HUES6 (cell line): ENCODE results near the gene PALB2.

Experiments used
- H3K27ac ChIP-seq: 2 replicates; pipeline ENCODE4 v1.7.0; 2013; ENCODE audit warnings: low read depth, mild to moderate bottlenecking, low read length, inconsistent platforms
- H3K27me3 ChIP-seq: 2 replicates; pipeline ENCODE4 v1.6.1; 2013; ENCODE audit warnings: low read length; ENCODE audit not compliant: control insufficient read depth, insufficient read depth
- H3K36me3 ChIP-seq: 2 replicates; pipeline ENCODE4 v1.6.1; 2013; ENCODE audit warnings: low read length; ENCODE audit not compliant: control insufficient read depth, insufficient read depth
- H3K4me1 ChIP-seq: 2 replicates; pipeline ENCODE4 v1.6.1; 2013; ENCODE audit warnings: low read length; ENCODE audit not compliant: control insufficient read depth, insufficient read depth
- H3K4me3 ChIP-seq: 2 replicates; pipeline ENCODE4 v1.5.1; 2013; ENCODE audit warnings: low read depth, low read length
- H3K9ac ChIP-seq: one replicate; pipeline ENCODE4 v1.6.1; 2013; ENCODE audit warnings: mild to moderate bottlenecking, low read length
- H3K9me3 ChIP-seq: 2 replicates; pipeline ENCODE4 v1.6.1; 2013; ENCODE audit warnings: low read depth, low read length; ENCODE audit not compliant: control insufficient read depth, insufficient read depth

Gene PALB2

DNA sequence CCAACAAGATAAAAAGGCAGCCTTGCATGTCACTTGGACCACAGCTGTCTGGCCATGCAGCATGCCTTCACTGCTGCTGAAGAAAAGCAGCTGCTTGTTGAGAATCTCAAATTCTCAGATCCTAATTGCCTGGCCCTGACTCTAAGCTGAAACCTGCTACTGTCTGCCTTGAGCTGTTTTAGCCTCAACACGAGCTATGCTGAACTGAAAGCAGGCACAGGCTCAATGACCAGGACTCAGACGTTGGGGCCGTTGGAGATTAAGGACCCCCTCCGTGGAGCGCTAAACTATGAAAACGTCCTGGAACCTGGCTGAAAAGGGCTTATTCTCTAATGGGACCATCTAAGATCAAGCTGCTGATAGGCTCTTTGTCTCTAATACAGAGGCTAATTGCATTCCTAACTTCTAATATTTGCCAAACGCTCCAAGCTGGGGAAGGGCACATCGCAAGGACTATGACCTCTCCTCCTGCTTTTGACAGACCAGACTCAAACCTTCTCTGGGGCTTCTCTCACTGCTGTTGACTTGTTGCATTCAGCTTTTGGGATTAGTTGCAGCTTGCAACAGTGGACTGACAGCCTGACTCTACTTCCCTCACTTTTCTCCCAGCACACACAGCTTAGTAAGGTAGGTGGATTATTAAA is 33.0 kb upstream of the PALB2 start:
- no peak overlapping the region for H3K27ac ChIP-seq
- H3K4me1 ChIP-seq, result peaks cover 4% of the 10 kb centered on the region; the same call in 1 of the 2 replicates
- H3K9ac ChIP-seq, result no peak overlapping the region
- H3K36me3 ChIP-seq, result peaks cover 47% of the 10 kb centered on the region
- no peaks in the 10 kb centered on the region for H3K9me3 ChIP-seq
- H3K27me3 ChIP-seq, result no peaks in the 10 kb centered on the region
- no peak overlapping the region for H3K4me3 ChIP-seq

DNA sequence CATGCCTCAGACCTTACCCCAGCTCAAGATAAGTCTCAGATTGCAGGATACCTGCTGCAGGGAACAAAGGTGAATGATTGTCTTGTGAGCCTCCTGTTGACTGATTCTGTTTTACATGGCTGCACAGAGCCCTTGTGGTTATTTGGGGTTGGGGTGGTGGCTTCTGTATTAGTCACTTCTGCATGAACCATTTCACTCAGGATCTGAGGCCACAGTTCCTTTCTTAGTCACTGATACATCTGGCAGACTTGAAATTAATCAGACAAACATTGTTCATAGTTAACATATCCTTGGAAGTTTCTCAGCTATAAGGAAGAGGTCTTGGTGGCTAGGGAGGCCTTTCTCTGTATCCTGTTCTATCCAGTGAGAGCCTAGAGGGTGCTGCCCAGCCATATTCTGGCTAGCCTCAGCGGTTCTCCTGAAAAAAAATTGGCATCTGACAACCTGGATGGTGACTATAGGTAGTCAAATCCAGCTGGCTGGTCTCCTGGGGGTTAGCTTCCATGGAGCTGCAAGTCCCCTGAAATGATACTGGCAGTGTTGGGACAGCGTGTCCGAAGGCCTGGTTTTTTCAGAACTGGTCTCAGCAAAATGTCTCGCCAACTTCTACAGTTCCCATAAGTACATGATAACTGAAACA is 29.1 kb upstream of the PALB2 start:
- no peaks in the 10 kb centered on the region for H3K9me3 ChIP-seq
- H3K27ac ChIP-seq, result no peak overlapping the region
- no peak overlapping the region for H3K9ac ChIP-seq
- no peaks in the 10 kb centered on the region for H3K4me1 ChIP-seq
- no peaks in the 10 kb centered on the region for H3K27me3 ChIP-seq
- H3K36me3 ChIP-seq, result peaks cover 84% of the 10 kb centered on the region
- no peak overlapping the region for H3K4me3 ChIP-seq

DNA sequence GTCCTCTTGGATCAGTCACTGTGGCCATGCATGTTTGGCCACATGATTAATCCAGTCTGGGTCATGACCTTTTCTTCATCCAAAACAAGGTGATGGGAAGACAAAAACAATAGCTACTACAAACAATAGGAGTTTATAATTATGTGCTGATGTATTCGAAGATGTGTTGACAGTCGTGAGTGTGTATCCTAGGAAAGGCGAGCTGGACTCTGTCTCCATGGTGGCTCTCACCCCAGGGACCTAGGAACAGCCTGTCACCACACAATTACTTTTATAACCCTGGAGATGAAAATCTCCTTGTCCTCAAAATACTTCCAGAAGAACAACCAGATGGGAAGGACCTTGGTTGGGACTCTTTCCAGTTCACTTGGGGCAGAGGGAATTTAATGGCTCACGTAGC is 27.8 kb upstream of the PALB2 start:
- Histone ChIP-seq H3K9ac (no peak overlapping the region), H3K4me1 (no peaks in the 10 kb centered on the region), H3K9me3 (no peaks in the 10 kb centered on the region), H3K4me3 (no peak overlapping the region), H3K27me3 (no peaks in the 10 kb centered on the region), H3K36me3 (peaks cover 86% of the 10 kb centered on the region), H3K27ac (no peak overlapping the region)

DNA sequence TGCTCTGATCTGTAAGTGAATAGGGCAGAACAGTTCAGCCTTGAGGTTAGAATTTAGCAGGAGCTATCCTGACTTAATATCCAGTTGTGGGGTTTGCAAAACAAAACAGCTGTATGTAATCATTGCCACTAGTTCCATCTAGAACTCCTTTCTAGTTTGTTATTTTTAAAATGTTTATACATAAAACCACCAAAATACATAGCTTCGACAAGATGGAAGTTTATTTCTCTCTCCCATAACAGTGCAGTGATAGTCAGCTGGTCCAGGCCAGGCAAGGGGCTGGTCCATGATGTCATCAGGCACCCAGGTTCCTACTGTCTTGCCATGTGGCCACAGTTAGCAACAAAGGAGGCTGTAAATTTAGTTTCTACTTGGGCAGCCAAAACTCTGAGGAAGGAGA is 27.1 kb upstream of the PALB2 start:
- no peaks in the 10 kb centered on the region for H3K27me3 ChIP-seq
- H3K4me1 ChIP-seq, result no peaks in the 10 kb centered on the region
- no peak overlapping the region for H3K4me3 ChIP-seq
- H3K27ac ChIP-seq, result no peak overlapping the region
- no peak overlapping the region for H3K9ac ChIP-seq
- no peaks in the 10 kb centered on the region for H3K9me3 ChIP-seq
- H3K36me3 ChIP-seq, result peaks cover 89% of the 10 kb centered on the region

DNA sequence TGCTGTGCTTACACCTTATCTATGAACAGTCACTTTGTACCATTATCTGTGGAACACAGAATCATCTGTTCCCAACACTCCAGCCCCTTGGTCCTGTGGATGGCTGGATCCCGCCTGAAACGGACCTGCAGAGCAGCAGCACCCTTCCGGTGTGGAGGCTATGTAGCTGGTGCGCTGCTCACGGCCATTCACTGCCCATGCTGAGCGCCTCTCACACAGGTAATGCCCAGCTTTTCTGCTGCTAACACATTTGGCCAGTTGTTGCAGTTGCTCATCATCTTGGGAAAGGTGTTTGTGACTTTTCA is 26.2 kb upstream of the PALB2 start:
- H3K36me3 ChIP-seq, result peaks cover 96% of the 10 kb centered on the region
- no peaks in the 10 kb centered on the region for H3K4me1 ChIP-seq
- H3K9ac ChIP-seq, result no peak overlapping the region
- H3K27me3 ChIP-seq, result no peaks in the 10 kb centered on the region
- no peak overlapping the region for H3K4me3 ChIP-seq
- no peak overlapping the region for H3K27ac ChIP-seq
- no peaks in the 10 kb centered on the region for H3K9me3 ChIP-seq

DNA sequence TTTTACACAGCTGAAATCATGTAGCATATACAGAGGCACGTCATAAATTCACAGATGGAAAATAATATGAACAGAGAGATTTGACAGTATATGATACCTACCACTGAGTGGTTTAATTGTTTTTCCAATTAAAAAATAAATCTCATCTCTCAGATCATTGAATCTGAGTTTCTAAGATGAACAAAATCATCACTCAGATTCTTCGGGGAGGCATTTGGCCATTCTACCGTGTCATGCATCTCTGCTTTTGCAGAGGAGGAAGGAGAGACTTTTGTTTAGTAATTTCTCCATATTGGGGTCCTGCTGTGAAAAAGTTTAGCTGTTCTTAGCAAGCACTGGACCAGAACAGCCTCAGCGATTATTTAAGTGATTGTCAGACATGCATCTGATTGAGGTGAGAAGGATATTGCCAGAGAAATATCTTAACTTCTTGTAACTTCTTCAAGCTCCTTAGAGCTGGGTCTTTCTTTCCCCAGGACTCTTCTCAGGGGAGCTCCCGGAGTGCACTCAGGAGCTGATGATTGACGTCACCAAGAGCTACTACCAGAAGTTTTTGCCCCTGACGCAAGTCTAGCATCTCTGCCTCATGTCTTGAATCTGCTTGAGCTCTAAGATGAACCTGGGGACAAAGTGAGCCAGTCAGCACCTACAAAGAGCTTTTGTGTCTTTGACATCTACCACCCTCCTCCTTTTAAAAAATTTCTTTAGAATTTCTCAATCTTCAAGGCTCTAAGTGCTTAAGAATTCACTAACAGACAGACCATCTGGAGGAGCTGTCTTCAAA is 25.7 kb upstream of the PALB2 start:
- H3K36me3 ChIP-seq, result peaks cover 96% of the 10 kb centered on the region
- H3K4me1 ChIP-seq, result no peaks in the 10 kb centered on the region
- H3K27me3 ChIP-seq, result no peaks in the 10 kb centered on the region
- no peak overlapping the region for H3K27ac ChIP-seq
- no peak overlapping the region for H3K9ac ChIP-seq
- H3K4me3 ChIP-seq, result no peak overlapping the region
- no peaks in the 10 kb centered on the region for H3K9me3 ChIP-seq

DNA sequence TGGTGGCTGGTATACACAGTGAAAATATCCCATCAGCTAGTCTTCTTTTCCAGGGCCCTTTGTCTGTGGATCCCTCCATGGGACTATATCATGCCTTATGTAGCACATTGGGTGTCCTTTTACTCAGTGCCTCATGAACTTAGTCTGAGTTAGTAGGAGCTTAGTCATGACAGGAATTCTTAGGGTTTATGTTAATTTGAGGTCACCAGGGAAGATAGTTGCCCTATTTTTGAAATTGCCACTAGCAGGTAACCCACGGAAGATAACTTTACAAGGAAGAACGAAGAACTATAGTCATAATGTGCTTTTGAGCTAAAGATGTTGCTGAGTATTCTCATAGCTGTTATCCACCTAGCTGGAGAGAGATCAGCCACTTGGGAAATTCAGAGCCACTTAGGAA is 22.8 kb upstream of the PALB2 start:
- Histone ChIP-seq H3K9me3 (no peaks in the 10 kb centered on the region), H3K36me3 (peaks cover 98% of the 10 kb centered on the region), H3K4me1 (no peaks in the 10 kb centered on the region), H3K27ac (no peak overlapping the region), H3K9ac (no peak overlapping the region), H3K4me3 (no peak overlapping the region), H3K27me3 (no peaks in the 10 kb centered on the region)

DNA sequence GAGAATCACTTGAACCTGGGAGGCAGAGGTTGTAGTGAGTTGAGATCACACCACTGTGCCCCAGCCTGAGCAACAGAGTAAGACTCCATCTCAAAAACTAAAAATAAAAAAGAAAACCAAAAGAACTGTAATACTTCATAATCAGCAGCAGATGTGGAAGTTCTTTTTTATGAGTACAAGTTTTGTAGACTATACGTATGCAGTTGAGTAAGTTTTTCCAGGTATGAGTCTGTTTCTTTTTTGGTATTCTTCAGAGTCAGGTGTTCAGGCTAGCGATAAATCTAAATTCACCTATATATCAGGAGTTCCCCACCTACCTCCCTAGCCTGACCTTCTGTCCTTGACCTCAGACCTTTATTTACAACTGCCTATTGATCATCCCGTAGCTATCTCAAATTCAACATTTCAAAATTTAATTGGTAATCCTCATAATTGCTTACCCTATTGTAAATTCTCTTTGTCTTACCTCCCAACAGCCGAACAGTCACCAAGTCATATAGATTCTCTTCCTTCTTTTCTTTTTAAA is 10.9 kb upstream of the PALB2 start:
- Histone ChIP-seq H3K4me3 (no peak overlapping the region), H3K27ac (no peak overlapping the region), H3K36me3 (peaks cover 38% of the 10 kb centered on the region)

DNA sequence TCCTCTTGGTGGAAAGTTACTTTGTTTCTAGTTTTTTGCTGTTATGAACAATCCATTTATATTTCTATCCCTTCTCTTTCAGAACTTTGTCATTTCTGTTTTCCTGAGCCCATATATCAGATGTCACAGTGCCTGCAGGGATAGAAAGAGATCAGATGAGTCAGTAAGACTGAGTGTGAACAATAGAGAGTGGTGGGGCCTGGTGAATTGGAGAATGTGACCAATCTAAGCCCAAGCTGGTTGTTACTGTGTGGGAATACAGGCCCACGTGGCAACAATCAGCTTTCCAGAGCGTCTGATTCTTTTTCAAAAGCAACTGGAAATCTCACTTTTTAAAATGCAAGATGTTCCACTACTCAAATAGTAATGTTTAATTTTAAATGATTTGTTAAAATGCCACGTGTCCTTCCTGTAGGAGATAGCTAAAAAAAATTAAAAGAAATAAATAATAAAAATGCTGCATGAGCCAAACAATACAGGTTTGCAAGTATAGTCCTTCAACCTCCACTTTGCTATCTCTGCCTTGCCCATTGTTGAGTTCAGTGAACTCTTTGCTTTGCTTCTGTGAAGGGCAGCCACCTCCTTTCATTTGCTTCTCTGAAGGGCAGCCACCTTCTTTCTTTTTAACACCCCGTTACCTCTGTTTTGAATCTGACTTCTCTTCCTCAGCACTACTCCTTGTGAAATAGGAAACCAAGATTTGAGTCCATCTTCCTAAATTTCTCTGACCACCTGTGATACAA is 9.7 kb upstream of the PALB2 start:
- H3K4me3 ChIP-seq, result no peak overlapping the region
- H3K4me1 ChIP-seq, result no peaks in the 10 kb centered on the region
- no peaks in the 10 kb centered on the region for H3K9me3 ChIP-seq
- no peak overlapping the region for H3K27ac ChIP-seq
- H3K9ac ChIP-seq, result no peak overlapping the region
- H3K36me3 ChIP-seq, result peaks cover 42% of the 10 kb centered on the region
- no peaks in the 10 kb centered on the region for H3K27me3 ChIP-seq

More for the DNA sequence above, 10.9 kb upstream of the PALB2 start:
- Histone ChIP-seq H3K9ac (no peak overlapping the region), H3K4me1 (no peaks in the 10 kb centered on the region), H3K27me3 (no peaks in the 10 kb centered on the region), H3K9me3 (no peaks in the 10 kb centered on the region)

DNA sequence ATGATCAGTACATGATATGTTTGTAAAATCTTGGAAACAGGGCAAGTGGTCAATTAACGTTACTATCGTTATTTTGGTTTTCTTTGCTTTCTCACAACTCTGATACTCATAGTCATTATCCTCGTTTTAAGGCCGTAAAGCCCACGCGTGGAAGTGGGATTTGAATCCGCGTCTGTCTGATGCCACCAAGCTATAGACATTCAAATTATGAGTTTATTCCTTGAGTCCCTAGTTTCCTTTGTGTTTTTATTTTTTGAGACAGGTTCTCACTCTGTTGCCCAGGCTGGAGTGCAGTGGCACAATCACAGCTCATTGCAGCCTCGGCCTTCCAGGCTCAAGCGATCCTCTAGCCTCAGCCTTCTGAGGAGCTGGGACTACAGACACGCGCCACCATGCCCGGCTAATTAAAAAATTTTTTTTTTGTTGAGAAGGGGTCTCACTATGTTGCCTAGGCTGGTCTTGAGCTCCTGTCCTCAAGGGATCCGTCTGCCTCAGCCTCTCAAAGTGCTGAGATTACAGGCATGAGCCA is 1.2 kb upstream of the PALB2 start:
- H3K4me1 ChIP-seq, result peaks cover 16% of the 10 kb centered on the region
- no peaks in the 10 kb centered on the region for H3K27me3 ChIP-seq
- H3K9ac ChIP-seq, result peak overlapping the region; percentile 99
- peak overlapping the region; percentile 100 for H3K4me3 ChIP-seq
- no peak overlapping the region for H3K27ac ChIP-seq
- no peaks in the 10 kb centered on the region for H3K9me3 ChIP-seq
- peaks cover 50% of the 10 kb centered on the region for H3K36me3 ChIP-seq
